Heart left ventricle (tissue), 16 donors: ENCODE measurements around the gene CLIC6. TPM values are rescaled to one million over a fixed set of nuclear protein-coding genes. Genes with fewer than 3 reads are reported as not detected.

ENCODE experiments used
- ATAC-seq, 4 donors: fragments of 200-7000 bp; cut with Tn5 transposase; one replicate each; pipeline ENCODE4 v1.9.1; 2020 to 2022; ENCODE audit warnings: moderate library complexity in 4 of 4, mild to moderate bottlenecking in 3 of 4, moderate number of reproducible peaks in 1 of 4
- DNase-seq, 5 donors: peaks; one replicate each; pipeline ENCODE4 v3.0.0-alpha.2; 2020
- H3K27ac ChIP-seq, 12 donors: fragments of 200-600 bp; sonication (generic) in 4 of 12; one replicate each; pipeline versions ENCODE4 v1.5.0 to v1.8.0; 2016 to 2022; ENCODE audit warnings: mild to moderate bottlenecking in 2 of 12
- H3K27me3 ChIP-seq, 9 donors: fragments of 200-600 bp; sonication (generic) in 2 of 9; one replicate each; pipeline versions ENCODE4 v1.5.1 to v1.8.0; 2016 to 2022; ENCODE audit warnings: mild to moderate bottlenecking in 3 of 9
- H3K36me3 ChIP-seq, 9 donors: fragments of 200-600 bp; sonication (generic) in 2 of 9; one replicate each; pipeline versions ENCODE4 v1.5.0 to v1.8.0; 2018 to 2022; ENCODE audit warnings: mild to moderate bottlenecking in 2 of 9
- H3K4me1 ChIP-seq, 12 donors: fragments of 200-600 bp; sonication (generic) in 4 of 12; one replicate each; pipeline versions ENCODE4 v1.5.0 to v1.8.0; 2016 to 2022; ENCODE audit warnings: mild to moderate bottlenecking in 3 of 12
- H3K4me3 ChIP-seq, 12 donors: fragments of 200-600 bp; sonication (generic) in 4 of 12; one replicate each; pipeline versions ENCODE4 v1.5.0 to v1.8.0; 2017 to 2022; ENCODE audit warnings: mild to moderate bottlenecking in 9 of 12, moderate library complexity in 4 of 12
- H3K9me3 ChIP-seq, 12 donors: fragments of 200-600 bp; sonication (generic) in 4 of 12; one replicate each; pipeline versions ENCODE4 v1.5.0 to v1.8.0; 2016 to 2022; ENCODE audit warnings: mild to moderate bottlenecking in 1 of 12
- POLR2A ChIP-seq, 2 donors: fragments of 450-650 bp; IDR thresholded peaks; one replicate each; pipeline ENCODE4 v1.6.1; 2017; ENCODE audit warnings: antibody characterized with exemption in 2 of 2, mild to moderate bottlenecking in 2 of 2, moderate library complexity in 2 of 2
- WGBS, 4 donors: extraction: QIAGEN DNeasy Blood & Tissue Kit in 2 of 4; methylation state at CpG; one replicate each; pipeline versions ENCODE4 v1.1.5 to v1.1.7; 2013 to 2018; 5-methylcytosine and 5-hydroxymethylcytosine counted together
- intact Hi-C, 10 donors: fragments of 100-400 bp; cut with DNase I; formaldehyde crosslinking; loops; one replicate each; pipeline versions ENCODE4 v1.11.1 to v1.14.2; 2022
- polyA plus RNA-seq, 2 donors: library from polyadenylated mRNA; stranded (reverse); fragments of 200-250 nt; gene quantifications; one replicate each; pipeline ENCODE4 v1.2.3, GENCODE V29; 2013
- total RNA-seq, 9 donors: library from RNA; depleted of rRNA in 2 of 9; stranded (reverse); fragments of >200 nt in 2 of 9; fragmentation: NEBNext Ultra II Directional in 3 of 9; extraction: Animal tissue kit (Norgen Biotek cat#: 25700) in 3 of 9; gene quantifications; one replicate each; pipeline versions ENCODE4 v1.1.0 to v1.2.4, GENCODE V29; 2016 to 2023
- TF ChIP-seq, protein P1 (sequence below), 12 donors: fragments of 200-600 bp; sonication (generic) in 4 of 12; IDR thresholded peaks; one replicate each; pipeline versions ENCODE4 v1.5.0 to v1.8.0; 2018 to 2022; ENCODE audit warnings: antibody characterized with exemption in 12 of 12, mild to moderate bottlenecking in 5 of 12
- donor health status: ischemic (EF 13 %, LVEDD 7.1; RV severe dilation, severe dysfunction).
- donor health status: healthy with polysubstance abuse.
- donor health status: DM: no; HTN: yes; CAD: no.
- donor health status: DM: no; HTN: no; CAD: no.
- donor health status: ischemic (EF 25% LVEDD 6.9; RV normal size, moderate dysfunction).
- donor health status: ischemic (EF 25% LVEDD 5.7; RV mildly dilated, moderate dysfunction).
- donor health status: healthy.
- donor health status: DM: yes; HTN: yes; CAD: no.
- donor health status: ischemic (EF 35%, LVEDD 5.7; RV mildly dilated, moderate dysfunction).
- donor health status: nonischemic (EF 11% LVEDD 7.7; RV severe dilation, severe dysfunction).
- donor health status: DM: yes; HTN: yes; CAD: no.
- donor health status: PGD.
- donor health status: ischemic (EF 29% LVEDD 5.4; RV normal size, mild dysfunction).
- donor health status: nonischemic (EF 23%, LVEDD 6.1; RV moderate dilation, normal function).

CLIC6 gene
- total and polyA plus RNA-seq, 11 donors: 2.6 to 15.7 (median 7.5) TPM

DNA sequence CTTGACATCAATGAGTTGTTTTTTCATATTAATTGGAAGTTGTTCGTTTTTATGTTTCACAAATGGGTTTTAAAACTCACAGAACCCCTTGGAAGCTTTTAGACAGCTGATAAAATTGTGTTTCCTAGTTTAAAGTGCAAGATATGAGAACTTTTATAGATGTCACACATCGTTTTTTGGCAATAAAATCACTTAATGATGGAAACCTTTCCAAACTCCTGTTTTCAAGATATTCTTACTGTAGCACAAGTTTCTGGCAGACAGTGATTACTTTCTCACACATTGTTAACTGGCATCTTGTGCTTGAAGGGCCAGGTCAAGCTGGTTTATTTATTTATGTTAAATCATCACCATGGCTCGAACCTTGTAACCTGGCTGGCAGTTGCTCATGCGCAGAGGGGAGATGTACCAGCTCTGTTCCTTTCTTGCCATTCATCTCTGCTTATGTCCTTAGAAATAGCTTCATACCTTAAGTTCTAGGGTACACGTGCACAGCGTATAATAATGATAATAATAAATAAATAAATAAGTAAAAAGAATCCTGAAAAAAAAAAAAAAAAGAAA, 43.7 kb upstream of the CLIC6 start:
- DNase-seq: peak in 1 of 5 donors; percentile 29
- peak in 3 of 4 donors; percentile 20 to 51 (median 51) for ATAC-seq
- TF ChIP-seq POLR2A (IDR thresholded peaks at IDR 0.05): no peak
- TF ChIP-seq, protein P1, sequence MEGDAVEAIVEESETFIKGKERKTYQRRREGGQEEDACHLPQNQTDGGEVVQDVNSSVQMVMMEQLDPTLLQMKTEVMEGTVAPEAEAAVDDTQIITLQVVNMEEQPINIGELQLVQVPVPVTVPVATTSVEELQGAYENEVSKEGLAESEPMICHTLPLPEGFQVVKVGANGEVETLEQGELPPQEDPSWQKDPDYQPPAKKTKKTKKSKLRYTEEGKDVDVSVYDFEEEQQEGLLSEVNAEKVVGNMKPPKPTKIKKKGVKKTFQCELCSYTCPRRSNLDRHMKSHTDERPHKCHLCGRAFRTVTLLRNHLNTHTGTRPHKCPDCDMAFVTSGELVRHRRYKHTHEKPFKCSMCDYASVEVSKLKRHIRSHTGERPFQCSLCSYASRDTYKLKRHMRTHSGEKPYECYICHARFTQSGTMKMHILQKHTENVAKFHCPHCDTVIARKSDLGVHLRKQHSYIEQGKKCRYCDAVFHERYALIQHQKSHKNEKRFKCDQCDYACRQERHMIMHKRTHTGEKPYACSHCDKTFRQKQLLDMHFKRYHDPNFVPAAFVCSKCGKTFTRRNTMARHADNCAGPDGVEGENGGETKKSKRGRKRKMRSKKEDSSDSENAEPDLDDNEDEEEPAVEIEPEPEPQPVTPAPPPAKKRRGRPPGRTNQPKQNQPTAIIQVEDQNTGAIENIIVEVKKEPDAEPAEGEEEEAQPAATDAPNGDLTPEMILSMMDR (IDR thresholded peaks at IDR 0.05): no peak
- 50 to 71% (median 58%) methylated on average over 6 of the region's 6 CpGs for WGBS, 4 donors
- no peaks in the 10 kb centered on the region for H3K36me3 ChIP-seq
- no peak overlapping the region for H3K27ac ChIP-seq
- H3K9me3 ChIP-seq: no peaks in the 10 kb centered on the region
- no peak overlapping the region for H3K4me3 ChIP-seq
- intact Hi-C loops: loop anchor here in 2 of 10 donors (10.0 kb wide), 2 partner anchors 700 to 720 kb away; no protein-coding TSS in a partner anchor
- H3K27me3 ChIP-seq: no peaks in the 10 kb centered on the region
- peaks cover 0 to 12% (median 2%) of the 10 kb centered on the region in 12 donors for H3K4me1 ChIP-seq

DNA sequence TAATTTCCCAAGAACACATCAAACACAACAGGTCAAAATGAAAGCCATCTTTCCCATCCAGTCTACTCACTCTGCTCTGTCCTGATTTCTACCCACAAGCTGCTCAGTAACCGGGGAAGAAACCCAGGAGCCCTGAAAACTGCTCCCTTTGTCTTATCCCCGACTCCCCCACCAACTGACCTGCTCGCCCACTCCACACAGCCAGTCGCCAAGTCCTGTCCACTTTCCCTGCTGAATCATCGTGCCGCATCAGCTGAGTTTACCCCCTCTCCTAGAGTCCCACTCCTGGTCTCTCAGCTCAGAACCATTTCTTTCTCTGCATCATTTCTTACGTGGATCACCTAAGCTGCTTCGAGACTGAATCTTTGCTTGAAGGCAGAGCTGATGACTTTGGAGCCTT, 42.7 kb upstream of the CLIC6 start:
- Histone ChIP-seq H3K27me3 (no peaks in the 10 kb centered on the region), H3K9me3 (no peaks in the 10 kb centered on the region), H3K4me1 (peaks cover 0 to 7% (median 0%) of the 10 kb centered on the region in 12 donors), H3K4me3 (no peak overlapping the region), H3K27ac (no peak overlapping the region), H3K36me3 (no peaks in the 10 kb centered on the region)
- ATAC-seq: no peak
- TF ChIP-seq, protein P1 (IDR thresholded peaks at IDR 0.05): no peak
- no peak for TF ChIP-seq POLR2A (IDR thresholded peaks at IDR 0.05)
- 85 to 93% (median 89%) methylated on average over 8 of the region's 8 CpGs for WGBS, 4 donors
- DNase-seq: no peak
- intact Hi-C loops: loop anchor here in 2 of 10 donors (10.0 kb wide), 2 partner anchors 701 to 721 kb away; no protein-coding TSS in a partner anchor

DNA sequence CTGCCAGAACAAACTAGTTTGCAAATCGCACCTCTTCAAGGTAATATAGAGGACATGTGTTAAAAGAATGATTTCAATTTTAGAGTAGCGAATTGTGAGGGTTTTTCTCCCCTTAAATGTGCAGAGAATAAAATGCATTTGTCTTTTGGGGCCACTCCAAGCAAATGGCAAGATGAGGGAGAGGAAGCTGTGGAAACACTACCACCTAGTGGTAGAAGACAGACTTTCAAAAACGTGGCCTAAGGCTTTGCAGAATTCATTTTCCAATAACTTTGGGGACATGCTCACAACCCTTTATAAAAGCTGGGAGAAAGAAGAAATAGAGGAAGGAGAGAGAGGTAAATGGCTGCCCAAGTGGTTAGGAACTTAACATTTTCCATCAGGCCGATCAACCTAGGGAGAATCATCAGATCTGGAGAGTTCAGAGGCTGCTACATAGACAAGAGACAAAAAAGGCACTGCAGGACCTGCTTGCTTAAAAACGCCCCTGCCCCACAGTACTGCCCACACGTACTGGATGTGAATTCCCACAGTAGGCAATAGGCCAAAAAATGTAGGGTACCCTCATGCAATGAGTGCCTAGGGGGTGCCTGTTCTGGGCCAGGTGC, 38.2 kb upstream of the CLIC6 start:
- intact Hi-C loops: loop anchor here in 2 of 10 donors (1.0 kb wide), 1 partner anchor 120 kb away; no protein-coding TSS in a partner anchor
- 8 to 12% (median 11%) methylated on average over 6 of the region's 6 CpGs for WGBS, 4 donors

DNA sequence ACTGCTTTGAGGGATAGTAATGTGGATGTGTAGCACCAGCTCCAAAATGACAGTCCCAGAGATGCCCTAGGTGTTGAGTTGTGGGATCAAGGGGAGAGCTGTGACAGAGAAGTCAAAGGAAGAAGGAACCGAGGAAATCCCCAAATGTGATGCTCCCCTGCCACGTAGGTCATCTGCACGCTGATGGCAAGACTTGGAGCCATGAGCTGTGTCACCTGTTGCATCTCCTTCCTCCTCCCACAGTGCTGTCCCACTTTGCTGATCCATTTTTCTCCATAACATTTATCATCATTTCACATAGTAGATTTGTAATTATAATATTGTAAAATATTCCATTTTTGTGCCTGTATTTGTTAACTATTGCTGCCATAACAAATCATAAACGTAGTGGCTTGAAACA, 36.3 kb upstream of the CLIC6 start:
- TF ChIP-seq, protein P1 (IDR thresholded peaks at IDR 0.05): no peak
- no peak for TF ChIP-seq POLR2A (IDR thresholded peaks at IDR 0.05)
- no peak overlapping the region for H3K4me3 ChIP-seq
- no peaks in the 10 kb centered on the region for H3K9me3 ChIP-seq
- H3K27me3 ChIP-seq: peaks cover 0 to 10% (median 0%) of the 10 kb centered on the region in 9 donors
- H3K4me1 ChIP-seq: no peaks in the 10 kb centered on the region
- no peak overlapping the region for H3K27ac ChIP-seq
- 62 to 79% (median 75%) methylated on average over 4 of the region's 4 CpGs for WGBS, 4 donors
- ATAC-seq (no peak), DNase-seq (no peak)
- H3K36me3 ChIP-seq: no peaks in the 10 kb centered on the region
- intact Hi-C loops: no loop called here

More for the DNA sequence above, 38.2 kb upstream of the CLIC6 start:
- ATAC-seq (peak; percentile 29 to 74 (median 68)), DNase-seq (peak in 1 of 5 donors; percentile 28)
- Histone ChIP-seq H3K27ac (no peak overlapping the region), H3K4me3 (no peak overlapping the region), H3K27me3 (peaks cover 0 to 10% (median 0%) of the 10 kb centered on the region in 9 donors), H3K36me3 (no peaks in the 10 kb centered on the region), H3K4me1 (peaks cover 0 to under 1% (median 0%) of the 10 kb centered on the region in 12 donors), H3K9me3 (no peaks in the 10 kb centered on the region)
- TF ChIP-seq, protein P1 (IDR thresholded peaks at IDR 0.05): peak; percentile 67 to 89 (median 77)
- no peak for TF ChIP-seq POLR2A (IDR thresholded peaks at IDR 0.05)
